Left ventricle myocardium superior (tissue), 1 donor: ENCODE data around the gene ST3GAL3. TPM values are rescaled to one million over a fixed set of nuclear protein-coding genes. Genes with fewer than 3 reads are reported as not detected.

ENCODE experiments used
- ATAC-seq: fragments of 200-7000 bp; cut with Tn5 transposase; one replicate; pipeline ENCODE4 v1.9.1; 2020; ENCODE audit warnings: mild to moderate bottlenecking, moderate library complexity
- DNase-seq: peaks from one replicate; pipeline ENCODE4 v3.0.0-alpha.2; 2020
- intact Hi-C: fragments of 100-400 bp; cut with micrococcal nuclease; formaldehyde crosslinking; loops from one replicate; pipeline ENCODE4 v1.11.0; 2022
- long read RNA-seq: library from polyadenylated mRNA; unstranded; transcript quantifications from one replicate; pipeline ENCODE4 v2.0.0, GENCODE V29; 2021
- total RNA-seq: library from RNA; stranded (reverse); fragmentation: NEBNext Ultra II Directional; extraction: Animal tissue kit (Norgen Biotek cat#: 25700); gene quantifications from one replicate; pipeline ENCODE4 v1.2.1, GENCODE V29; 2021
- donor health status: DM: no; HTN: yes; CAD: no; lungs with severe emphysema.

The ST3GAL3 gene, protein sequence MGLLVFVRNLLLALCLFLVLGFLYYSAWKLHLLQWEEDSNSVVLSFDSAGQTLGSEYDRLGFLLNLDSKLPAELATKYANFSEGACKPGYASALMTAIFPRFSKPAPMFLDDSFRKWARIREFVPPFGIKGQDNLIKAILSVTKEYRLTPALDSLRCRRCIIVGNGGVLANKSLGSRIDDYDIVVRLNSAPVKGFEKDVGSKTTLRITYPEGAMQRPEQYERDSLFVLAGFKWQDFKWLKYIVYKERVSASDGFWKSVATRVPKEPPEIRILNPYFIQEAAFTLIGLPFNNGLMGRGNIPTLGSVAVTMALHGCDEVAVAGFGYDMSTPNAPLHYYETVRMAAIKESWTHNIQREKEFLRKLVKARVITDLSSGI
- total RNA-seq = 24.7 TPM
- long read RNA-seq, transcript ST3GAL3-205 (12 exons, 2,299 nt) = major isoform, 22 of 52 reads
- long read RNA-seq, transcript ST3GAL3-209 (11 exons, 2,212 nt) = minor isoform, 9 of 52 reads
- long read RNA-seq, partial matches to known transcripts = 1 of 52 reads
- long read RNA-seq, other reads (novel, unspliced or antisense) = 13 of 52 reads

DNA sequence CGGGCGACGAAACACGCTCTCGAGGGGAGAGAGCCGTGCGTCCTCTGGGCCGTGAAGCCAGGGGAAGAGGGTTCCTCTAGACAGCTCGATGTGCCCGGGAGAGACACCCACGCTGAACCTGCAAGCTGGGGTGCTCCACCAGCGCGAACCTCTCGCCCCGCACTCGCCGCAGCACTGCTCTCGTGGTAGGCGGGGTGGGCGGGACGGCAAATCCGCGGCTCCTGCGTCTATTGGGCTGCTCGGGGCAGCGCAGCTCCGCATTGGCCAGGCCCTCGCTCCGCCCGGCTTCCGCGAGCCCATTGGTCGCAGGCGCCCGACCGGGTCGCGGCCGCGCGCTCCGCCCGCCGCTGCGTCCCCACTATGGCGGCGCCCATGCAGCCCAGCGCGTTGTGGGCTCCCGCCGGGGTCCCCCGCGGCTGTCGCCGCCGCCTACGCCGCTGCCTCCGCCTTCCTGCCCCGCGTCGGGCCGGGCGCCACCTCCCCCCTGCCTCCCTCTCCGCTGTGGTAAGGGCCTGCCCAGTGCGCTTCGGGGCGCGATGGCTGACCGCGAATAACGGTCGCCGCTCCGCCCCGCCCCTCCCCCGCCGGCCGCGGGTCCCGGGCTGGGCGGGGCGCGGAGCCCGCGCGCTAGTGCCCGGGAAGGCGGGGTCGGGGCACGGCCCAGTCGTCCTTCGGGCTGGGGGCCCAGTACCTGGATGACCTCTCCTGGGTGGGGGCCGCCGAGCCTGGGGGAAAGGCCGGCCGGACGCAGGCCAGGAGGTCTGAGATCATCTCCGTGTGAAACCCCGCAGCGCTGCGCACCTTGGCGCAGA, at the start of gene ST3GAL3:
Gene ST3GAL3 (plus strand): TSS at position 347 of the 812 bp plus-strand sequence. CDS start 28,727 bp downstream, outside the sequence.
- intact Hi-C loops = no loop called here
- DNase-seq (peak; percentile 96), ATAC-seq (peak; percentile 97)

DNA sequence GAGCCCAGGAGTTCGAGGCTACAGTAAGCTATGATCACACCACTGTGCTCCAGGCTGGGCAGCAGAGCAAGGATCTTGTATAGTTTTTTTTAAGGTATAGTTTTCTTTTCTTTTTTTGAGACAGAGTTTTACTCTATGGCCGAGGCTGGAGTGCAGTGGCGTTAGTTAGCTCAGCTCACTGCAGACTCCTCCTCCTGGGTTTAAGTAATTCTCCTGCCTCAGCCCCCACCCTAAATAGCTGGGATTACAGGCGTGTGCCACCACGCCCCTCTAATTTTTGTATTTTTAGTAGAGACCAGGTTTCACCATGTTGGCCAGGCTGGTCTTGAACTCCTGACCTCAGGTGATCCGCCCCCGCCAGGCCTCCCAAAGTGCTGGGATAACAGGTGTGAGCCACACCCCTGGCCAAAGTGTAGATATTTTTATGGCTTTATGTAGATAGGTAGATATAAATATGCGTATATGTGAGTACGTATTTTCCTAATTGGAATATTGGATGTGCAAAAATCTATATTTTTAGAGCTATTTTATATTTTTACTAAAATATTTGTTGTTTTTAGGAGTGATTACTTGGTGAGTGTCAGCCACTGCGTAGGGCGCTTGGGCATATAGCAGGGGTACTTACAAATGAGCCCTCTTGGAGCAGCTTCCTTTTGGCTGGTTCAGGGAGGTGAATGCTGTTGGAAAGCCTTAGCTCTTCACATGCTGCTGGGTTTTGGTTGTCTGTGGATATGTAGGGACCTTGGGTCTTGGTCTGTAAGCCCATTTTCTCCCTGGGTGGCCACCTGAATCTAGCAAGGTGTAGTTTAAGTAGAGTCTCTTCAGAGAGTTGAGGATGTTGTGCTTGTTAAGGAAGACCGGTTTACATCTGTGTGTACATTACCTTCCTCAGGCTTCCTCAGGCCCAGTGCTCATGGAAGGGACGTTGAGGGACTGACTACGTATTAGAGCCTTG, 47.8 kb upstream of the ST3GAL3 start:
- ATAC-seq (no peak), DNase-seq (no peak)
- intact Hi-C loops = no loop called here

DNA sequence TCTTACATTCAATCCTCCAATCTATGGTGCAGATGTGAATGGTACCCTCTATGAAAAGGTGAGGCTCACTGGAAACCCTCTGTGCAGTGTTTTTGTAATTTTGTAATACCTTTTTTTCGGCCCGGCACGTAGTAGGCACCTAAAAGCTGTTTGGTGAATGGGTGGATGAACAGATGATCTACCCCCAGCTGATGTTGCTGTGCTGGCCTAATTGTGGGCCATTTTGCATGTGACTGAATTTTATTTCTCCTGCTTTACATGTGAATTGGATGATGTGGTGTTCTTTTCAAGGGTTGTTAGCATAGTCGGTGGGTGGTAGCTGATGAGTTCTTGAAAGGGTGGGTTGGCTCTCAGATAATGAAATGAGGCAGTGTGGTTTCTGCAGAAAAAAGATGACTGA, 47.0 kb upstream of the ST3GAL3 start:
- ATAC-seq (no peak), DNase-seq (no peak)
- intact Hi-C loops = no loop called here

DNA sequence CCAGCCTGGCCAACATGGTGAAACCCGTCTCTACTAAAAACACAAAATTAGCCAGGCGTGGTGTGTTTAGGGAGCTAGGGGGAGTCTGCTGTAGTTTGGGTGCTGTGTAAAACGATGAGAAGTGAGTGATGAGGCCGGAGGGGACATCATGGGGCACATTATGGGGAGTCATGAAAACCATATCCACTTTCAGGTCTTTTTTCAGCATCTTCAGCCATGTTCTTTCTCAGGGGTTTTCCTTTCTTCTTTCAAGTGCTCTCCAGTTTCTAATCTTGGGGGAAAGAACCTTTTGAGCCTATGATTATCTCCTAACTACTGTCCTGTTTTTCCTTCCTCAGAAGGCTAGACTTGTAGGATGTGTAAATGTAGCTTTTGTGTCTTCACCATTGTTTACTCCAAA, 43.0 kb upstream of the ST3GAL3 start:
- DNase-seq (no peak), ATAC-seq (no peak)
- intact Hi-C loops = no loop called here

DNA sequence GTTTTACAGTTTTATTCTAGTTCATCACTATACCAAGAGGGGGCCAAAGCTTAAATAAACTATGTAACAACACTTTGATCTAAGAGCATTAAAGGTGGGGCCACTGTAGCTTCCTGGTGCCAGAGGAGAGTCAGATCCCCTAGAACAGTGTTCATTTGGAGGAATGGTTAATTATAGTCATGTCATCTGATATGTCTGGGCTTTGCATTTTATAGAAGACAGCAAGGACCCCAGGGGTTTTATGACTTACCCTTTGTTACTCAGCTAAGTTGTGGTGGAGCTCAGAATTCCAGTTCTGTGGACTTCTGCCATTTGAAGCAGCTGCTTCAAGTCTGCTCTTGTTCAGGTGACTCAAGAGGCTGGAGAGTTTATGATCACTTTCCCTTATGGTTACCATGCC, 40.7 kb upstream of the ST3GAL3 start:
- DNase-seq (no peak), ATAC-seq (no peak)
- intact Hi-C loops = no loop called here

DNA sequence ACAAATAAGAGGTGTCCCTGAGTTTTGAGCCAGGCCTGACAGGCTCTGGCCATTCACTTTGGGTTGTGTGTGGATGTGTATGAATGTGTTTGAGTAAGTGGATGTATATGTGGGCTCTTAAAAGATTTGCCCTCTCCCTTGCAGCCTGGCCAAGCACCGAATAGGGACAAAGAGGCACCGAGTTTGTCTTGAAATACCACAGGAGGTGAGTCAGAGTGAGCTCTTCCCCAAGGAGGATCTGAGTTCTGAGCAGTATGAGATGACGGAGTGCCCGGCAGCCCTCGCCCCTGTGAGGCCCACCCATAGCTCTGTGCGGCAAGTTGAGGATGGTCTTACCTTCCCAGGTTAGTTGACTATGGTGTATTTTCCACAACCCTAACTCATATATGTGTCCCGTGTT, 38.4 kb upstream of the ST3GAL3 start:
- DNase-seq = no peak
- ATAC-seq = no peak
- intact Hi-C loops = no loop called here

DNA sequence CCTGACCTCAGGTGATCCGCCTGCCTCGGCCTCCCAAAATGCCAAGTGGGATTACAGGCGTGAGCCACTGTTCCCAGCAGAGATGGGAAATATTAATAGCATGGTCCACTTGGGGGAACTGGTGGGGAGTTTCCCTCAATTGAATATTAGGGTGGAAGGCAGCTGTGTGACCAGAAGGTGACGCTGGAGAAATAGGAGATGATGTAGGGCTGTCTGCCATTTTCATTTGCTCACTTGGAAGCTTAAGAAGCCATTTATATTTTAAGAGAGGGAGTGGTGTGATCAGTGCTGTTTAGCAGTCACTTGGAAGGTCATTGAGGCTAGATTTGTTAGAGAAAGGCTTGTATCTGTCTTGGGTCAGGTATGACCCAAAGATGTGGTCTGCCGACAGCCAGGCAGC, 37.5 kb upstream of the ST3GAL3 start:
- DNase-seq (no peak), ATAC-seq (no peak)
- intact Hi-C loops = no loop called here

DNA sequence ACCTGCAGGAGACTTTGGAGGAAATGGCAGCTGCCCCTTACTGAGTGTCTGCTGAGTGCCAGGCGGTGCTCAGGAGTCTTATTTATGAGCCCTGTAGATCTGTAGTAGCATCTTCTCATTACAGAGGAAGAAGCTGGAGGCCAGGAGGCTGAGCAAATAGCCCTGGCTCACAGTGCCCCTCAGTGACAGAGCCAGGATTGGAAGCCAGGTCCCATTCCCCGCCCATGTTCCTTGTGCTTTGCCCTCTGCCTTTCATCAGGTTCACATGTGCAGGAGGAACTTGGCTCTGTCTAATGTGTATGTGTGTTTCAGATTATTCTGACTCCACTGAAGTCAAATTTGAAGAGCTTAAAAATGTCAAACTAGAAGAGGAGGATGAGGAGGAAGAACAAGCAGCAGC, 36.1 kb upstream of the ST3GAL3 start:
- peak; percentile 44 for DNase-seq
- intact Hi-C loops = no loop called here
- ATAC-seq = peak; percentile 78

DNA sequence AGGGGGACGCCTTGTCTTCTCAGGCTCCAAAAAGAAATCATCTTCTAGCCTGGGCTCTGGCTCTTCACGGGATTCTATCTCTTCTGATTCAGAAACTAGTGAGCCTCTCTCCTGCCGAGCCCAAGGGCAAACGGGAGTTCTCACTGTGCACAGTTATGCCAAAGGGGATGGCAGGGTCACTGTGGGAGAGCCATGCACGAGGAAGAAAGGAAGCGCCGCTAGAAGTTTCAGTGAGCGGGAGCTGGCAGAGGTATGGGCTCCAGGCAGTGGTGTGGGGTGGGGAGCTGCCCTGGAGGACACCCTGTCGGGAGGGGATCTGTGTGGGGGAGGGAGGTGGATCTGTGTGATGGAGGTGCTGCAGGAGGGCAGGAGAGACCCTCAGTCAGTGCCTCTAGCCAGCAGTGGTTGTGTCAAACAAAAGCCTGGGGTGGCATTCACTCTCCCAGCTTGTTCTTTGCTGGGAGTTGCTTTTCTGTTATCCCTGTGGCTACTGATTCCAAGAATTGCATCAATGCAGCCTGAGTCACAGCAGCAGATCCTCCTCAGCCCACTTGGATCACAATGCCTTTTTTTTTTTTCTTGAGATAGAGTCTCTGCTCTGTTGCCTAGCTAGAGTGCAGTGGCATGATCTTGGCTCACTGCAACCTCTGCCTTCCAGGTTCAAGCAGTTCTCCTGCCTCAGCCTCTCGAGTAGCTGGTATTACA, 35.6 kb upstream of the ST3GAL3 start:
- DNase-seq (no peak), ATAC-seq (peak; percentile 45)
- intact Hi-C loops = no loop called here

DNA sequence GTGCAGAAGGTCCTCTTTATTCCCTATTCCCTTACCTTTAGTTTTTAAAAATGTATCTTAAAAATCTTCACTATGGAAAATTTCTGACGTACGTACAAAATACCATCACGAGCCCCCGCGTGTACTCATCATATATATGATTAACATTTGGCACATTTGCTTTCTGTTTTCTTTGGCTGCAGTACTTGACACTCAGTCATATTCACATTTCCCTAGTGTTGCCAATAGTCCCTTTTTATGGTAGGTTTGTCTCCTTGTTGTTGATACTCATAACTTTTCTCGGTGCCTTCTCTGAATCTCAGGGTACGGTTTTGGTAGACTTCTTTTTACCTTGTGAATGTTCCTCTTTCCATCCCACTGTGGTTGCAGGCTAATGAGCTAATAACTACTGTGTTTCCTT, 34.1 kb upstream of the ST3GAL3 start:
- intact Hi-C loops = no loop called here
- ATAC-seq = no peak

DNA sequence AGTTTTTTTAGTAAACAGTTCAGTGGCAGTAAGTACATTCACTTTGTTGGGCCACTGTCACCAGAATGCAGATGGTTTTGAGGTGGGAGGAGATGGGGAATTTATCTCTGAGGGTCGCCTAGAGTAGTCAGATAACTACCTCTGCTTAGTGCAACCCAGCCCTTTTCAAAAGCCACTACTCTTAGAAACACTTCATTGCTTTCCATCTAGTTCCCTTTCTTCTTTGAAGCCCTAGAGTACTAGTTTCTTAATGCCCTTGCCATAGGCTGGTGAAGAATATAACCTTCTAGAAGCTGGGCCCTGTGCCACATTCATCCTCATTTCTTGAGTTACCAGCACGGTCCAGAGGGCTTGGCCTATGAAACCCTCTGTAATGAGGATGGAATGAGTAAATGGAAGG, 28.4 kb upstream of the ST3GAL3 start:
- intact Hi-C loops = no loop called here
- DNase-seq (no peak), ATAC-seq (no peak)

More for the DNA sequence above, 34.1 kb upstream of the ST3GAL3 start:
- DNase-seq = no peak

DNA sequence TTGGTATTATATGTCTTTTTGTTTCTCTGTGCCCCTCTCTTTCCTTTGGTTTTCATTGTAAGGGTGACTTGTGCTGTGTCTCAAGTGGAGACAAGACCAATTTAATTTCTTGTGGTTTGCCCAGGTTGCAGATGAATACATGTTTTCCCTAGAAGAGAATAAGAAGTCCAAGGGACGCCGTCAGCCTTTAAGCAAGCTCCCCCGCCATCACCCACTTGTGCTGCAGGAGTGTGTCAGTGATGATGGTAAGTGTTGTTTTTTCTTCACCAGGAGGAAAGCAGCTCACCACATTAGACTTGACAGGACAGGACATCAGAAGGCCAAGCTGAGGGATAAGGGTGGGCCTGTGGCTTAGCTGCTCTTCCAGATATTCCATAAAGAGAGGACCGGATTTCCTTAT, 23.8 kb upstream of the ST3GAL3 start:
- DNase-seq = no peak
- no peak for ATAC-seq

DNA sequence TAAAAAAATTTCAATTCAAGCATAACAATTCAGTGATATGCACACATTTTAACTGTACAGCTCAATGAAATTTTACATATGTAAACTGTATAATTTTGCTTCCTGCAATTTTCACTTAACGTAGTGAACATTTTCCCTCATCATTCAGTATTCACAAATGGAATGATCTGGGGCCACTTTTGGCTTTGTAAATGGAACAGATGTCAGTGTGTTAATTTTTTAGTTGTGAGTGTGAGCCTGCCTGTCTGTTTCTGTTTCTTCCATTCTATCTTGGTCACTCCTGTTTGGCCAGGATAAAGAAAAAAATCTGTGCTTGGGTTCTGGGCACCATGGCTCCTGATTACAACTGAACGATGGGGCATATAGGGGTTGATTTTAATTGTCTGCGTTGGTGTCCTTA, 20.5 kb upstream of the ST3GAL3 start:
- DNase-seq = no peak
- intact Hi-C loops = no loop called here

More for the DNA sequence above, 23.8 kb upstream of the ST3GAL3 start:
- intact Hi-C loops = no loop called here

DNA sequence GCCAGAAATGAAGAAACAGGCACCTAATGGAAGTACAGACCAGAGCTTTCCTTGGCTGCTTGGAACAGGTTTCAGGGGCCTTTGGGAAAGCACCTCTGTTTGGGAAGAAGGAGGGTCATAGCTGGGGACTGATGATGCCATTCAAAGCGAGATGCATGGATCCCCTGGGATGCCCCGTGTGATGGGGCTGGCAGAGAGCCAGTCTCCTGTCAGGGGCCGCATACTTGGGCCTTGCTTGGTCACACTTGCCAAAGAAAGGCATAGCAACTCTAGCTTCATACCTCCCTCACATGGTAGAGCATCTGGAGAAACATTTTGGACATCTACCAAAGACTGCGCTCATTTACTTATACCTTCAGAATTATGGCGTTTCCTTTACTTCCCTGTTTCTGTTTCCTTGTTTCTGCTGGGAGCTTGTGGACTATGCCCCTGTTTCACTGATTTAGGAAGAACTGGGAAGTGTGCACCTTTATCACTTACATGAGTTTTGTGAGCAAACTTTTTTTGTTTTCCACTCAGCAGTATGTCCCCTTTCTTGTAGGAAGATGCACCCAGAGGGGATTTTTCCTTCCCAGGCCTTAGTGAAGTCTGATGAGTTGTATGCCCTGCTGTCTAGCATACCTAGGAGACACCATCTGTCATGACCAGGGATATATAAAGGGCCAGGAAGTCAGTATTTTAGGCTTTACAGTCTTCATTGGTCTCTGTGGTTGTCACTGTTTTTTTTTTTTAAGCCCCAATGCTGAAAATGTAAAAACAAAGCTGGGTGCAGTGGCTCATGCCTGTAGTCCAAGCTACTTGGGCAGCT, 19.8 kb upstream of the ST3GAL3 start:
- ATAC-seq (peak; percentile 61), DNase-seq (peak; percentile 45)
- intact Hi-C loops = no loop called here

More for the DNA sequence above, 20.5 kb upstream of the ST3GAL3 start:
- no peak for ATAC-seq

DNA sequence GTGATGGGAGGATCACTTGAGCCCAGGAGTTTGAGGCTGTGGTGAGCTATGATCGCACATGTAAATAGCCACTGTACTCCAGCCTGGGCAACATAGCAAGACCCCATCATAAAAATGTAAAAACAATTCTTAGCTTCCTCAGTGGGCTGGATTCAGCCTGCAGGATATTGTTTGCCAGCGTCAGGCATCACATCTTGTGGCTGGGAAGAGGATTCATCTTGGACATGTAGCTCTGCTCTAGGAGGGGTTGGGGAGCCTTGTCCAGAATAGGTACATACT, 19.3 kb upstream of the ST3GAL3 start:
- ATAC-seq = no peak
- intact Hi-C loops = no loop called here
- DNase-seq = no peak

DNA sequence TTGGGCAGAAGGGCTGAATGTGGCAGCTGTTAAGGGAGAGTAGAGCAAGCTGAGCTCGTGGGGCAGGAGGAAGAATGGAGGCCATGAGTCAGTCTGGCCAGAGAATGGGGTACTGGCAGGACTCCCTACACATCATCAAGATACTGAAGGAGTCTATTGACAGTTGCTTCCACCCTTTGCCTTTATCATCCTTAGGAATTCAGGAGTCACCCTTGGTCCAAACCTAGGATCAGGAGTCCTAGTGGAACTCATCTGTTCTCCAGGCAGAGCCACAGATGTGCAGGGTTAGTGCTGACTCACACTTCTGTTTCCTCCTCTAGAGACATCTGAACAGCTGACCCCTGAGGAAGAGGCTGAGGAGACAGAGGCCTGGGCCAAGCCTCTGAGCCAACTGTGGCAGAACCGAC, 18.7 kb upstream of the ST3GAL3 start:
- DNase-seq = no peak
- intact Hi-C loops = no loop called here
- peak; percentile 50 for ATAC-seq

DNA sequence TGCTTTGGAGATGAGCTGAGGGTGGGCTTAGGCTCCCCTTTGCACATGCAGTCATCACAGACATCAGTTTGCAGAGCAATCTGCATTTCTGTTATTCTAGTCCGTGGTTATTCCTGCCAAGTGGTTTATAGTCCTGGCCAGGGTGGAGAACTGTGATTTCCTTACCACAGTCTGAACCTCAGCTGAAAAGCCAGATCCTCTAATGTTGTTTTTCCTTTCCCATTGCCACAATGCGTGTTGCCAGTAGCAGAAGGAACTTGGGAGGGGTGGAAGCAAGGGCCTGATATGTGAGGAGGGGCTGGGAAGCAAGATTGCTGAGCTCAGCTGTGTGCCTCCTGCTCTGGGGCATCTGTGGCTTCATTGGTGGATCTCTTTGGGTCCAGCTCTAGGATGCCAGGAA, 18.0 kb upstream of the ST3GAL3 start:
- intact Hi-C loops = no loop called here
- DNase-seq (no peak), ATAC-seq (no peak)
